GM23338 (cell line): ENCODE results near the gene MYL6. TPM values are rescaled to one million over a fixed set of nuclear protein-coding genes. Genes with fewer than 3 reads are reported as not detected.

Experiments
- ATAC-seq: fragments of 200-7000 bp; cut with Tn5 transposase; 3 replicates; pipeline ENCODE4 v1.9.1; 2020
- DNase-seq: peaks from one replicate; pipeline ENCODE4 v3.0.0-alpha.2; 2015; ENCODE audit warnings: low spot score
- H2AFZ ChIP-seq: fragments of 200-600 bp; sonication (generic); 2 replicates; pipeline ENCODE4 v1.8.0; 2016; ENCODE audit warnings: antibody characterized with exemption, mild to moderate bottlenecking, moderate library complexity
- H3F3A ChIP-seq: fragments of 200-600 bp; sonication (generic); replicated peaks from 2 replicates; pipeline ENCODE4 v1.8.0; 2017; ENCODE audit warnings: antibody characterized with exemption, mixed run types, low read depth
- H3K27ac ChIP-seq: fragments of 200-600 bp; sonication (generic); 2 replicates; pipeline ENCODE4 v1.6.1; 2016; ENCODE audit warnings: low read depth
- H3K27me3 ChIP-seq: fragments of 200-600 bp; sonication (generic); 2 replicates; pipeline ENCODE4 v1.8.0; 2016; ENCODE audit warnings: mild to moderate bottlenecking, mixed run types, moderate library complexity; ENCODE audit not compliant: insufficient read depth
- H3K36me3 ChIP-seq: fragments of 200-600 bp; sonication (generic); 2 replicates; pipeline ENCODE4 v1.8.0; 2016; ENCODE audit warnings: mild to moderate bottlenecking; ENCODE audit not compliant: insufficient read depth
- H3K4me1 ChIP-seq: fragments of 200-600 bp; sonication (generic); 2 replicates; pipeline ENCODE4 v1.8.0; 2016; ENCODE audit warnings: mild to moderate bottlenecking, moderate library complexity; ENCODE audit not compliant: insufficient read depth
- H3K4me2 ChIP-seq: fragments of 200-600 bp; sonication (generic); 2 replicates; pipeline ENCODE4 v1.7.1; 2017; ENCODE audit warnings: mixed run types
- H3K4me3 ChIP-seq: fragments of 200-600 bp; sonication (generic); 2 replicates; pipeline ENCODE4 v1.6.1; 2016; ENCODE audit warnings: mixed run types
- H3K79me2 ChIP-seq: fragments of 200-600 bp; sonication (generic); replicated peaks from 2 replicates; pipeline ENCODE4 v1.8.0; 2017; ENCODE audit warnings: mild to moderate bottlenecking; ENCODE audit not compliant: insufficient read depth
- H3K9me2 ChIP-seq: fragments of 200-600 bp; sonication (generic); 2 replicates; pipeline ENCODE4 v1.8.0; 2017; ENCODE audit not compliant: insufficient read depth
- H4K20me1 ChIP-seq: fragments of 200-600 bp; sonication (generic); replicated peaks from 2 replicates; pipeline ENCODE4 v1.8.0; 2017; ENCODE audit warnings: mild to moderate bottlenecking; ENCODE audit not compliant: insufficient read depth
- H3K27ac Mint-ChIP-seq: 2 replicates; pipeline ENCODE4 v1.8.0; 2020; ENCODE audit warnings: inconsistent platforms, mild to moderate bottlenecking, moderate library complexity, mixed read lengths
- H3K27me3 Mint-ChIP-seq: 3 replicates; pipeline ENCODE4 v1.8.0; 2022; ENCODE audit warnings: low read depth, mild to moderate bottlenecking, moderate library complexity, mixed read lengths, inconsistent platforms; ENCODE audit not compliant: insufficient read depth, poor library complexity
- H3K36me3 Mint-ChIP-seq: 3 replicates; pipeline ENCODE4 v1.8.0; 2021; ENCODE audit warnings: low read depth, mild to moderate bottlenecking, inconsistent platforms, moderate library complexity, mixed read lengths
- H3K4me1 Mint-ChIP-seq: 3 replicates; pipeline ENCODE4 v1.8.0; 2020; ENCODE audit warnings: mild to moderate bottlenecking, inconsistent platforms, mixed read lengths
- H3K4me3 Mint-ChIP-seq: 3 replicates; pipeline ENCODE4 v1.8.0; 2021; ENCODE audit warnings: moderate library complexity, mild to moderate bottlenecking, inconsistent platforms, mixed read lengths
- H3K9me3 Mint-ChIP-seq: 3 replicates; pipeline ENCODE4 v1.8.0; 2020; ENCODE audit warnings: moderate library complexity, mild to moderate bottlenecking, inconsistent platforms, mixed read lengths
- CREB1 ChIP-seq: fragments of 250-450 bp; sonication (Bioruptor Pico); IDR thresholded peaks from 2 replicates; pipeline ENCODE4 v1.5.0; 2020; ENCODE audit warnings: low read depth, mild to moderate bottlenecking, moderate library complexity
- EZH2 ChIP-seq: fragments of 200-600 bp; sonication (generic); IDR thresholded peaks from one replicate; pipeline ENCODE4 v1.8.0; 2017; ENCODE audit warnings: antibody characterized with exemption, mild to moderate bottlenecking, low read depth; ENCODE audit not compliant: unreplicated experiment
- EZH2phosphoT487 ChIP-seq: fragments of 200-600 bp; sonication (generic); IDR thresholded peaks from one replicate; pipeline ENCODE4 v1.8.1; 2018; ENCODE audit warnings: antibody characterized with exemption; ENCODE audit not compliant: unreplicated experiment
- JUNB ChIP-seq: IDR thresholded peaks from one replicate; pipeline ENCODE4 v1.6.1; 2016; ENCODE audit warnings: antibody characterized with exemption; ENCODE audit not compliant: unreplicated experiment
- NANOG ChIP-seq: IDR thresholded peaks from 2 replicates; pipeline ENCODE4 v1.6.1; 2016; ENCODE audit warnings: antibody characterized with exemption, borderline replicate concordance
- POLR2AphosphoS5 ChIP-seq: IDR thresholded peaks from 2 replicates; pipeline ENCODE4 v1.6.1; 2016; ENCODE audit warnings: antibody characterized with exemption, low read depth
- STAT1 ChIP-seq: IDR thresholded peaks from one replicate; pipeline ENCODE4 v1.6.1; 2016; ENCODE audit warnings: antibody characterized with exemption; ENCODE audit not compliant: unreplicated experiment
- ZNF114 ChIP-seq: fragments of 250-450 bp; sonication (Bioruptor Pico); IDR thresholded peaks from 2 replicates; pipeline ENCODE4 v1.5.0; 2020; ENCODE audit warnings: mild to moderate bottlenecking, moderate library complexity
- ZNF331 ChIP-seq: fragments of 250-450 bp; sonication (Bioruptor Pico); IDR thresholded peaks from 2 replicates; pipeline ENCODE4 v1.5.0; 2020; ENCODE audit warnings: low read depth, mild to moderate bottlenecking, moderate library complexity
- polyA plus RNA-seq: library from polyadenylated mRNA; unstranded; fragments of >200 nt; fragmentation: Nextera tagmentation; extraction: Ambion mirVana; gene quantifications from 2 replicates; pipeline ENCODE4 v1.2.1, GENCODE V29; 2016
- total RNA-seq: library from RNA; depleted of rRNA; stranded (reverse); fragments of >200 nt; shearing (Covaris generic); gene quantifications from 2 replicates; pipeline ENCODE4 v1.2.3, GENCODE V29; 2014
- TF ChIP-seq, protein P1 (sequence below): fragments of 250-450 bp; sonication (Bioruptor Pico); IDR thresholded peaks from 2 replicates; pipeline ENCODE4 v1.5.0; 2020; ENCODE audit warnings: mild to moderate bottlenecking, moderate library complexity
- TF ChIP-seq, protein P2 (sequence below): IDR thresholded peaks from 2 replicates; pipeline ENCODE4 v1.6.1; 2016; ENCODE audit warnings: antibody characterized with exemption
- TF ChIP-seq, protein P3 (sequence below), 2 experiments: fragments of 200-600 bp in 1 of 2; sonication (generic) in 1 of 2; conservative IDR thresholded peaks; 2 replicates each; pipeline versions ENCODE4 v1.5.1 to v1.6.1; 2016 to 2017; ENCODE audit warnings: antibody characterized with exemption in 2 of 2, low read depth in 2 of 2, mild to moderate bottlenecking in 2 of 2, moderate library complexity in 1 of 2

The MYL6 gene
- total and polyA plus RNA-seq, 2 experiments from 2014 or later, result 1,092 to 1,545 TPM

DNA sequence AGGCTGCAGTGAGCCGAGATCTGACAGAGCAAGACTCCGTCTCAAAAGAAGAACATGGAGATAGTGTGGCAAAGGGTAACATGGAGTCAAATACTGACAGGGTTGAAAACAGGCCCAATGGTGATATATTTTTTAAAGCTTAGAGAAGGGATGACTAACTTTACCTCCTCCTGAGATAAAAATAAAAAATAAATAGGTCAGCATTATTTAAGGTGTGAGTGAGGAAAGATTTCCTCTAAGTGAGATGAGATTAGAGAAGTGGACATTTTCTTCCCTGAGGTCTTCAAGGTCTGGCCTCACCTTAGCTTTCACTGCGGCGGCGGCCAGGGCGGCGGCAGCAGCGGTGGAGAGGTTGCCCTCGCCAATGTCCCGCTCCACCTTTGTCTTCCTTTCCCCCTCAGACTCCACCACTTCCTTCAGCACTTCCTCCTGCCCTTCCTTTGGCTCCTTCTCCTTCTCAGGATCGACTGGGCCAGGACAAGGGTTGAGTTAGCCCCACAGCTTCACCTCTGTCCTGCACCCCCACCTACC, 11.1 kb downstream of the MYL6 start (continued):
- TF ChIP-seq, protein P1, sequence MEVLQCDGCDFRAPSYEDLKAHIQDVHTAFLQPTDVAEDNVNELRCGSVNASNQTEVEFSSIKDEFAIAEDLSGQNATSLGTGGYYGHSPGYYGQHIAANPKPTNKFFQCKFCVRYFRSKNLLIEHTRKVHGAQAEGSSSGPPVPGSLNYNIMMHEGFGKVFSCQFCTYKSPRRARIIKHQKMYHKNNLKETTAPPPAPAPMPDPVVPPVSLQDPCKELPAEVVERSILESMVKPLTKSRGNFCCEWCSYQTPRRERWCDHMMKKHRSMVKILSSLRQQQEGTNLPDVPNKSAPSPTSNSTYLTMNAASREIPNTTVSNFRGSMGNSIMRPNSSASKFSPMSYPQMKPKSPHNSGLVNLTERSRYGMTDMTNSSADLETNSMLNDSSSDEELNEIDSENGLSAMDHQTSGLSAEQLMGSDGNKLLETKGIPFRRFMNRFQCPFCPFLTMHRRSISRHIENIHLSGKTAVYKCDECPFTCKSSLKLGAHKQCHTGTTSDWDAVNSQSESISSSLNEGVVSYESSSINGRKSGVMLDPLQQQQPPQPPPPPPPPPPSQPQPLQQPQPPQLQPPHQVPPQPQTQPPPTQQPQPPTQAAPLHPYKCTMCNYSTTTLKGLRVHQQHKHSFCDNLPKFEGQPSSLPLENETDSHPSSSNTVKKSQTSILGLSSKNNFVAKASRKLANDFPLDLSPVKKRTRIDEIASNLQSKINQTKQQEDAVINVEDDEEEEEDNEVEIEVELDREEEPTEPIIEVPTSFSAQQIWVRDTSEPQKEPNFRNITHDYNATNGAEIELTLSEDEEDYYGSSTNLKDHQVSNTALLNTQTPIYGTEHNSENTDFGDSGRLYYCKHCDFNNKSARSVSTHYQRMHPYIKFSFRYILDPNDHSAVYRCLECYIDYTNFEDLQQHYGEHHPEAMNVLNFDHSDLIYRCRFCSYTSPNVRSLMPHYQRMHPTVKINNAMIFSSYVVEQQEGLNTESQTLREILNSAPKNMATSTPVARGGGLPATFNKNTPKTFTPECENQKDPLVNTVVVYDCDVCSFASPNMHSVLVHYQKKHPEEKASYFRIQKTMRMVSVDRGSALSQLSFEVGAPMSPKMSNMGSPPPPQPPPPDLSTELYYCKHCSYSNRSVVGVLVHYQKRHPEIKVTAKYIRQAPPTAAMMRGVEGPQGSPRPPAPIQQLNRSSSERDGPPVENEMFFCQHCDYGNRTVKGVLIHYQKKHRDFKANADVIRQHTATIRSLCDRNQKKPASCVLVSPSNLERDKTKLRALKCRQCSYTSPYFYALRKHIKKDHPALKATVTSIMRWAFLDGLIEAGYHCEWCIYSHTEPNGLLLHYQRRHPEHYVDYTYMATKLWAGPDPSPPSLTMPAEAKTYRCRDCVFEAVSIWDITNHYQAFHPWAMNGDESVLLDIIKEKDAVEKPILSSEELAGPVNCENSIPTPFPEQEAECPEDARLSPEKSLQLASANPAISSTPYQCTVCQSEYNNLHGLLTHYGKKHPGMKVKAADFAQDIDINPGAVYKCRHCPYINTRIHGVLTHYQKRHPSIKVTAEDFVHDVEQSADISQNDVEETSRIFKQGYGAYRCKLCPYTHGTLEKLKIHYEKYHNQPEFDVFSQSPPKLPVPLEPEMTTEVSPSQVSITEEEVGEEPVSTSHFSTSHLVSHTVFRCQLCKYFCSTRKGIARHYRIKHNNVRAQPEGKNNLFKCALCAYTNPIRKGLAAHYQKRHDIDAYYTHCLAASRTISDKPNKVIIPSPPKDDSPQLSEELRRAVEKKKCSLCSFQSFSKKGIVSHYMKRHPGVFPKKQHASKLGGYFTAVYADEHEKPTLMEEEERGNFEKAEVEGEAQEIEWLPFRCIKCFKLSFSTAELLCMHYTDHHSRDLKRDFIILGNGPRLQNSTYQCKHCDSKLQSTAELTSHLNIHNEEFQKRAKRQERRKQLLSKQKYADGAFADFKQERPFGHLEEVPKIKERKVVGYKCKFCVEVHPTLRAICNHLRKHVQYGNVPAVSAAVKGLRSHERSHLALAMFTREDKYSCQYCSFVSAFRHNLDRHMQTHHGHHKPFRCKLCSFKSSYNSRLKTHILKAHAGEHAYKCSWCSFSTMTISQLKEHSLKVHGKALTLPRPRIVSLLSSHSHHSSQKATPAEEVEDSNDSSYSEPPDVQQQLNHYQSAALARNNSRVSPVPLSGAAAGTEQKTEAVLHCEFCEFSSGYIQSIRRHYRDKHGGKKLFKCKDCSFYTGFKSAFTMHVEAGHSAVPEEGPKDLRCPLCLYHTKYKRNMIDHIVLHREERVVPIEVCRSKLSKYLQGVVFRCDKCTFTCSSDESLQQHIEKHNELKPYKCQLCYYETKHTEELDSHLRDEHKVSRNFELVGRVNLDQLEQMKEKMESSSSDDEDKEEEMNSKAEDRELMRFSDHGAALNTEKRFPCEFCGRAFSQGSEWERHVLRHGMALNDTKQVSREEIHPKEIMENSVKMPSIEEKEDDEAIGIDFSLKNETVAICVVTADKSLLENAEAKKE (CRISPR knock-in tag), result no peak
- TF ChIP-seq NANOG (no peak), ZNF331 (no peak), EZH2phosphoT487 (no peak), CREB1 (CRISPR knock-in tag) (no peak), STAT1 (no peak), POLR2AphosphoS5 (no peak), JUNB (no peak), EZH2 (no peak)
- TF ChIP-seq, protein P2, sequence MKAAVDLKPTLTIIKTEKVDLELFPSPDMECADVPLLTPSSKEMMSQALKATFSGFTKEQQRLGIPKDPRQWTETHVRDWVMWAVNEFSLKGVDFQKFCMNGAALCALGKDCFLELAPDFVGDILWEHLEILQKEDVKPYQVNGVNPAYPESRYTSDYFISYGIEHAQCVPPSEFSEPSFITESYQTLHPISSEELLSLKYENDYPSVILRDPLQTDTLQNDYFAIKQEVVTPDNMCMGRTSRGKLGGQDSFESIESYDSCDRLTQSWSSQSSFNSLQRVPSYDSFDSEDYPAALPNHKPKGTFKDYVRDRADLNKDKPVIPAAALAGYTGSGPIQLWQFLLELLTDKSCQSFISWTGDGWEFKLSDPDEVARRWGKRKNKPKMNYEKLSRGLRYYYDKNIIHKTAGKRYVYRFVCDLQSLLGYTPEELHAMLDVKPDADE, result no peak

DNA sequence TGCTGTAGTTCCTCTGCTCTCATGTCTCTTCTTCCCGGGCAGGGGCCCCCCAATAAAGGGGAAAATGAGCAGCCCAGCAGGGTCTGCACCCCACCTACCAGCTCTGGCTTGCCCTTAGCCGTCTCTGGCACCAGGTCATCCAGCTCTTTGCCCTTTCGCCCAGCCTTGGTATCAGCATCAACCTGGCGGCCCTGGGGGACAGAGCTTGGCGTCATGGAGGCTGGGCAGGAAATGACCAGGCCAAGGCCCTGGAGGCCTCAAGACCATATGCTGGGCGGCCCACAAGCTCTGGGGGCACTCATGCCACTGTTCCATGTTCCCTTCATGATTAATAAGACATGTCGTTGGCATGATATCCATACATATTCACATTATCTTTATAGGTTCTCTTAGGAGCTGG, 14.7 kb downstream of the MYL6 start:
- Mint-ChIP-seq H3K9me3 (no peaks in the 10 kb centered on the region), H3K27me3 (peaks cover 7% of the 10 kb centered on the region), H3K27ac (no peak overlapping the region), H3K4me3 (no peak overlapping the region), H3K4me1 (no peaks in the 10 kb centered on the region), H3K36me3 (peaks cover 91% of the 10 kb centered on the region)
- no peak overlapping the region for H3K4me2 ChIP-seq
- H3K9me2 ChIP-seq, result no peaks in the 10 kb centered on the region
- peaks cover 2% of the 10 kb centered on the region for H4K20me1 ChIP-seq
- H3K27ac ChIP-seq, result no peak overlapping the region
- H3K4me1 ChIP-seq, result no peaks in the 10 kb centered on the region
- H3K79me2 ChIP-seq, result no peaks in the 10 kb centered on the region
- DNase-seq (no peak), ATAC-seq (no peak)
- H3K4me3 ChIP-seq, result no peak overlapping the region
- peaks cover 67% of the 10 kb centered on the region for H3K36me3 ChIP-seq
- H3K27me3 ChIP-seq, result no peaks in the 10 kb centered on the region
- no peak overlapping the region for H2AFZ ChIP-seq
- H3F3A ChIP-seq, result peaks cover 8% of the 10 kb centered on the region; the same call in 1 of the 2 replicates
- TF ChIP-seq STAT1, result no peak
- TF ChIP-seq EZH2, result no peak
- no peak for TF ChIP-seq CREB1 (CRISPR knock-in tag)
- TF ChIP-seq, protein P2, result no peak
- TF ChIP-seq, protein P3, sequence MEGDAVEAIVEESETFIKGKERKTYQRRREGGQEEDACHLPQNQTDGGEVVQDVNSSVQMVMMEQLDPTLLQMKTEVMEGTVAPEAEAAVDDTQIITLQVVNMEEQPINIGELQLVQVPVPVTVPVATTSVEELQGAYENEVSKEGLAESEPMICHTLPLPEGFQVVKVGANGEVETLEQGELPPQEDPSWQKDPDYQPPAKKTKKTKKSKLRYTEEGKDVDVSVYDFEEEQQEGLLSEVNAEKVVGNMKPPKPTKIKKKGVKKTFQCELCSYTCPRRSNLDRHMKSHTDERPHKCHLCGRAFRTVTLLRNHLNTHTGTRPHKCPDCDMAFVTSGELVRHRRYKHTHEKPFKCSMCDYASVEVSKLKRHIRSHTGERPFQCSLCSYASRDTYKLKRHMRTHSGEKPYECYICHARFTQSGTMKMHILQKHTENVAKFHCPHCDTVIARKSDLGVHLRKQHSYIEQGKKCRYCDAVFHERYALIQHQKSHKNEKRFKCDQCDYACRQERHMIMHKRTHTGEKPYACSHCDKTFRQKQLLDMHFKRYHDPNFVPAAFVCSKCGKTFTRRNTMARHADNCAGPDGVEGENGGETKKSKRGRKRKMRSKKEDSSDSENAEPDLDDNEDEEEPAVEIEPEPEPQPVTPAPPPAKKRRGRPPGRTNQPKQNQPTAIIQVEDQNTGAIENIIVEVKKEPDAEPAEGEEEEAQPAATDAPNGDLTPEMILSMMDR (conservative IDR thresholded peaks at IDR 0.05; ENCODE audit: low read depth in 2 of 2), result no peak
- no peak for TF ChIP-seq ZNF114 (CRISPR knock-in tag)
